ENCODE measurements around the gene MAG. TPM values are rescaled to one million over a fixed set of nuclear protein-coding genes. Genes with fewer than 3 reads are reported as not detected.

MAG gene
- total and polyA plus RNA-seq, 10 of the 15 experiments (the other 5 are each of a cell fraction or from before 2014, with no cell fraction given), result 0.03 to 0.82 (median 0.17) TPM; not detected in 2

DNA sequence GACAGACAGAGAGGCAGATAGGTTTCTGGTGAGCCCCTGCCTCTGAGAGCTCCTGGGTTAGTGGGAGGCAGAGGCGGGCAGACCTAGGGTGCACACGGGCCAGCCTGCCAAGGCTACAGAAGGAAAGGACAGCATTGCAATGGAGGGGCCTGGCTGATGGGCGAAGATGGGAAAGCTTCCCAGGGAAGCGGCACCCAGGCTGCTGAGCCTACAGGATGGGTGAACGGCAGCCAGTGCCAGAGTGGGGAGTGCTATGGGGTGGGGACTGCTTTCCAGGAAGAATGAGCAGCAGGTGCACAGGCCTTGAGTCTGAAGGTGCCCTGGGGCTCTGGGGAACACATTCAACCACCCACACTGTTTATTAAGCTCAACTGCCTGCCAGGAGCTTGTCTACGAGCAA, 702 bp upstream of the MAG start:
- CTCF ChIA-PET, result interaction anchor here (0.6 kb wide), 1 partner anchor 10 kb away, joined by 4 read pairs; no protein-coding TSS in a partner anchor
- intact Hi-C loops (cut with micrococcal nuclease; ENCODE audit: unreplicated experiment) (no loop called here), in situ Hi-C loops (cut with MboI) (no loop called here)
- DNase-seq (ENCODE audit: low read depth, low spot score), result no peak
- Histone ChIP-seq H3K4me2 (ENCODE audit: control insufficient read depth, insufficient read depth) (no peak overlapping the region), H3K9ac (ENCODE audit: control insufficient read depth, insufficient read depth, low read length) (no peak overlapping the region), H3K36me3 (ENCODE audit: control insufficient read depth in 2 of 2, insufficient read depth in 2 of 2, low read length in 1 of 2) (no peaks in the 10 kb centered on the region), H3K79me2 (ENCODE audit: control insufficient read depth, insufficient read depth, low read length) (no peaks in the 10 kb centered on the region), H2AFZ (ENCODE audit: control insufficient read depth, low read depth, low read length) (no peak overlapping the region), H3K4me1 (ENCODE audit: control insufficient read depth, insufficient read depth, low read length) (peaks cover 8% of the 10 kb centered on the region), H3K4me3 (no peak overlapping the region), H3K27me3 (replicated peaks in 1 of 2; ENCODE audit: control insufficient read depth in 2 of 2, insufficient read depth in 2 of 2, low read length in 1 of 2) (no peaks in the 10 kb centered on the region; a peak in 1 of 4 replicates), H3K27ac (ENCODE audit: control insufficient read depth, insufficient read depth) (no peak overlapping the region), H4K20me1 (ENCODE audit: control insufficient read depth, insufficient read depth) (no peaks in the 10 kb centered on the region), H3K9me3 (replicated peaks; ENCODE audit: control insufficient read depth, insufficient read depth, low read length) (no peaks in the 10 kb centered on the region)
- POLR2A ChIA-PET, result no interaction called here
- SMC1A ChIA-PET (ENCODE audit: uncharacterized antibody, unreplicated experiment), result no interaction called here
- ATAC-seq, result no peak
- FAIRE-seq, result no peak
- BruUV-seq (replicated peaks), result no TSS peak
- RAD21 ChIA-PET (ENCODE audit: unreplicated experiment), result no interaction called here
- WGBS (ENCODE audit: insufficient coverage, insufficient replicate concordance, low lambda C conversion rate, missing lambda C conversion rate), result 27% methylated on average over 6 of the region's 6 CpGs
- no peak for TF ChIP-seq HCFC1 (IDR thresholded peaks at IDR 0.05; ENCODE audit: low read length)
- TF ChIP-seq TCF7 (IDR thresholded peaks at IDR 0.05; ENCODE audit: borderline replicate concordance), result no peak
- no peak for TF ChIP-seq JUNB (IDR thresholded peaks at IDR 0.05)
- TF ChIP-seq, protein P1, sequence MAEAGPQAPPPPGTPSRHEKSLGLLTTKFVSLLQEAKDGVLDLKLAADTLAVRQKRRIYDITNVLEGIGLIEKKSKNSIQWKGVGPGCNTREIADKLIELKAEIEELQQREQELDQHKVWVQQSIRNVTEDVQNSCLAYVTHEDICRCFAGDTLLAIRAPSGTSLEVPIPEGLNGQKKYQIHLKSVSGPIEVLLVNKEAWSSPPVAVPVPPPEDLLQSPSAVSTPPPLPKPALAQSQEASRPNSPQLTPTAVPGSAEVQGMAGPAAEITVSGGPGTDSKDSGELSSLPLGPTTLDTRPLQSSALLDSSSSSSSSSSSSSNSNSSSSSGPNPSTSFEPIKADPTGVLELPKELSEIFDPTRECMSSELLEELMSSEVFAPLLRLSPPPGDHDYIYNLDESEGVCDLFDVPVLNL (IDR thresholded peaks at IDR 0.05; ENCODE audit: low read depth, low read length), result no peak
- TF ChIP-seq HDAC2 (IDR thresholded peaks at IDR 0.05), result no peak
- no peak for TF ChIP-seq MYC (IDR thresholded peaks at IDR 0.05; ENCODE audit: insufficient read depth, insufficient read length, insufficient replicate concordance, low read length, severe bottlenecking)
- no peak for TF ChIP-seq FOXK2 (IDR thresholded peaks at IDR 0.05)
- TF ChIP-seq SP1 (IDR thresholded peaks at IDR 0.05; ENCODE audit: low read depth, low read length), result no peak
- no peak for TF ChIP-seq SMC3 (IDR thresholded peaks at IDR 0.05; ENCODE audit: borderline replicate concordance, low read length)
- no peak for TF ChIP-seq CHD4 (IDR thresholded peaks at IDR 0.05)
- no peak for TF ChIP-seq POU2F2 (IDR thresholded peaks at IDR 0.05; ENCODE audit: borderline replicate concordance, low read depth, low read length)
- no peak for TF ChIP-seq RCOR1 (conservative IDR thresholded peaks at IDR 0.05; ENCODE audit: low read depth, low read length)
- TF ChIP-seq, protein P2, sequence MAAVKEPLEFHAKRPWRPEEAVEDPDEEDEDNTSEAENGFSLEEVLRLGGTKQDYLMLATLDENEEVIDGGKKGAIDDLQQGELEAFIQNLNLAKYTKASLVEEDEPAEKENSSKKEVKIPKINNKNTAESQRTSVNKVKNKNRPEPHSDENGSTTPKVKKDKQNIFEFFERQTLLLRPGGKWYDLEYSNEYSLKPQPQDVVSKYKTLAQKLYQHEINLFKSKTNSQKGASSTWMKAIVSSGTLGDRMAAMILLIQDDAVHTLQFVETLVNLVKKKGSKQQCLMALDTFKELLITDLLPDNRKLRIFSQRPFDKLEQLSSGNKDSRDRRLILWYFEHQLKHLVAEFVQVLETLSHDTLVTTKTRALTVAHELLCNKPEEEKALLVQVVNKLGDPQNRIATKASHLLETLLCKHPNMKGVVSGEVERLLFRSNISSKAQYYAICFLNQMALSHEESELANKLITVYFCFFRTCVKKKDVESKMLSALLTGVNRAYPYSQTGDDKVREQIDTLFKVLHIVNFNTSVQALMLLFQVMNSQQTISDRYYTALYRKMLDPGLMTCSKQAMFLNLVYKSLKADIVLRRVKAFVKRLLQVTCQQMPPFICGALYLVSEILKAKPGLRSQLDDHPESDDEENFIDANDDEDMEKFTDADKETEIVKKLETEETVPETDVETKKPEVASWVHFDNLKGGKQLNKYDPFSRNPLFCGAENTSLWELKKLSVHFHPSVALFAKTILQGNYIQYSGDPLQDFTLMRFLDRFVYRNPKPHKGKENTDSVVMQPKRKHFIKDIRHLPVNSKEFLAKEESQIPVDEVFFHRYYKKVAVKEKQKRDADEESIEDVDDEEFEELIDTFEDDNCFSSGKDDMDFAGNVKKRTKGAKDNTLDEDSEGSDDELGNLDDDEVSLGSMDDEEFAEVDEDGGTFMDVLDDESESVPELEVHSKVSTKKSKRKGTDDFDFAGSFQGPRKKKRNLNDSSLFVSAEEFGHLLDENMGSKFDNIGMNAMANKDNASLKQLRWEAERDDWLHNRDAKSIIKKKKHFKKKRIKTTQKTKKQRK (IDR thresholded peaks at IDR 0.05; ENCODE audit: low read depth, low read length), result no peak
- no peak for TF ChIP-seq NR2C1 (IDR thresholded peaks at IDR 0.05)
- no peak for TF ChIP-seq ZZZ3 (IDR thresholded peaks at IDR 0.05; ENCODE audit: control insufficient read depth, insufficient read length, low read depth)
- no peak for TF ChIP-seq BMI1 (IDR thresholded peaks at IDR 0.05; ENCODE audit: borderline replicate concordance)
- TF ChIP-seq, protein P3, sequence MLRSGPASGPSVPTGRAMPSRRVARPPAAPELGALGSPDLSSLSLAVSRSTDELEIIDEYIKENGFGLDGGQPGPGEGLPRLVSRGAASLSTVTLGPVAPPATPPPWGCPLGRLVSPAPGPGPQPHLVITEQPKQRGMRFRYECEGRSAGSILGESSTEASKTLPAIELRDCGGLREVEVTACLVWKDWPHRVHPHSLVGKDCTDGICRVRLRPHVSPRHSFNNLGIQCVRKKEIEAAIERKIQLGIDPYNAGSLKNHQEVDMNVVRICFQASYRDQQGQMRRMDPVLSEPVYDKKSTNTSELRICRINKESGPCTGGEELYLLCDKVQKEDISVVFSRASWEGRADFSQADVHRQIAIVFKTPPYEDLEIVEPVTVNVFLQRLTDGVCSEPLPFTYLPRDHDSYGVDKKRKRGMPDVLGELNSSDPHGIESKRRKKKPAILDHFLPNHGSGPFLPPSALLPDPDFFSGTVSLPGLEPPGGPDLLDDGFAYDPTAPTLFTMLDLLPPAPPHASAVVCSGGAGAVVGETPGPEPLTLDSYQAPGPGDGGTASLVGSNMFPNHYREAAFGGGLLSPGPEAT (IDR thresholded peaks at IDR 0.05; ENCODE audit: low read depth), result no peak
- TF ChIP-seq FOXM1 (IDR thresholded peaks at IDR 0.05; ENCODE audit: low read depth, low read length), result no peak
- TF ChIP-seq, protein P4, sequence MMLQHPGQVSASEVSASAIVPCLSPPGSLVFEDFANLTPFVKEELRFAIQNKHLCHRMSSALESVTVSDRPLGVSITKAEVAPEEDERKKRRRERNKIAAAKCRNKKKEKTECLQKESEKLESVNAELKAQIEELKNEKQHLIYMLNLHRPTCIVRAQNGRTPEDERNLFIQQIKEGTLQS (IDR thresholded peaks at IDR 0.05; ENCODE audit: borderline replicate concordance, extremely low read depth, low read depth, low read length), result no peak

All from GM12878 (cell line).